GM19240 (cell line): ENCODE data around the gene NKX2-4.

Source experiments
- DNase-seq: peaks from one replicate; pipeline ENCODE4 v3.0.0; 2011; ENCODE audit warnings: low spot score; ENCODE audit not compliant: insufficient read length

The NKX2-4 gene

DNA sequence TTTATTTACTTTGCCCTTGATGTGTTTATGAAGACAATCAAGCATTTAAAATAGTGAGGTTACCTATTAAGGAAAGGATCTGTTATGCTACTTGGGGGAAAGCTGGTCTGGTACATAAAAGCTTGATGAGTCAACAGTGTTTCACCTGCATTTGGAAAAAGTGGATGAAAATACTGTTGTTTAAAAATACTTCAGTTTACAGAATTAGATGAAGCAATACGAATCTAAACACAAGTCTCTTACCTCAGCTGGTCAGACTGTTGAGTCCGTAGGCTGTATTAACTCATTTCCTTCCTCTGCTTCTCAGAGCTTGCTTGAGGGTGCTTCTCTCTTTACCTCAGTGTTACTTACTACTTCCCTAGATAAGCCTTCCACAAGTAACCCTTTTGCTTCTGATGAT is 36.1 kb downstream of the NKX2-4 start:
- DNase-seq, result no peak

DNA sequence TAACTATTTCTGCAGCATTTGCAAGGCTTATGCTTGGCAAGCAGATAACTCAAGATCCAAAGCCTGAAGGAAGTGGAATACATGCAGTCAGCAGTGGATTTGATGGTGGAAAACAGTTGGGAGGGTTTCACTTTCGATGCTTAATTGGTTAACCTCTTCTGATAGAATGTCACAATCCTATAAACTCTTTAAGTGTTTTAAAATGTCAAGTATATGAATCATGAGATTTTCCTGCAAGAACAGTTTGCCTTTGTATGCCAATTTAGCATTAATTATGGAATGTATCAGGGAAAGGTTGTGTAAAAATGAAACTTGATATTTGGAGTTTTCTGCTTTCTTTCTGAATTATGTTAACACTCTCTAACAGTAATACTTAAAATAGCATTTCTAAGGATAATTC is 36.6 kb downstream of the NKX2-4 start:
- no peak for DNase-seq

GRCh38 chr20:21358737-21359136 is 38.6 kb downstream of the NKX2-4 start:
- no peak for DNase-seq

DNA sequence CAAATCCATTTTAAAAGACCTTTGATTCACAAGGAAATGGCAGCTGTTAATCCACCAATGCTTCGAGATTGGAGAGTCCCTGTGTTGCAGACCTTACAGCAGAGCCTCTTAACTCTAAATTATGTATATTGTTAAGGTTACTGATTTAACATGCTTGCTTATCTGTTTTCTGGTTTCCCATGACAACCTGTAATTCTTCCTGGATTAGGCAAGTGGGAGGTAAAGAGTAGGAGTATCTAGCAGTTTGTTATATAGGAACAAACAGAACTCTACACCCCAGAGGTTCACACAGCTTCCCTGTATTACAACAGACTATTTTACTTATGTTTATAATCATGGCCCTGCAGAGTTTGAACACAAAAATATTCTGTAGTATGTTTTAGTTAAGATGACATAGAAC is 39.5 kb downstream of the NKX2-4 start:
- DNase-seq, result no peak

- no peak for DNase-seq
These were observed 40.9 kb downstream of the NKX2-4 start for GRCh38 chr20:21356386-21356785.

GRCh38 chr20:21355981-21356380 is 41.3 kb downstream of the NKX2-4 start:
- DNase-seq, result no peak

DNA sequence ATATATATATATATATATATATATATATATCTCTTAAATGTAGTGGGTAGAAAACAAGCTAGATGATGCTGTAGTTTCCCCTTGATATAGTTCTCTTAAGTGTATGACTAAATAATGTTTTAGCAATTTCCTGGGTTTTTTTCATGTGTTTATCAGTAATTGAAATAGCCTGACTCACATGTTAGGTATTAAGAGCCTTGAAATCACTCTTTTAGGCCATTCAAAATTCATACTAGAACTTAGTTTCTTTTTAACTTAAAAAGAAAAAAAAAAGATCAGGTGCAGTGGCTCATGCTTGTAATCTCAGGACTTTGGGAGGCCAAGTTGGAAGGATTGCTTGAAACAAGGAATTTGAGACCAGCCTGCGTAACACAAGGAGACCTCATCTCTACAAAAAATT is 44.1 kb downstream of the NKX2-4 start:
- DNase-seq, result no peak

DNA sequence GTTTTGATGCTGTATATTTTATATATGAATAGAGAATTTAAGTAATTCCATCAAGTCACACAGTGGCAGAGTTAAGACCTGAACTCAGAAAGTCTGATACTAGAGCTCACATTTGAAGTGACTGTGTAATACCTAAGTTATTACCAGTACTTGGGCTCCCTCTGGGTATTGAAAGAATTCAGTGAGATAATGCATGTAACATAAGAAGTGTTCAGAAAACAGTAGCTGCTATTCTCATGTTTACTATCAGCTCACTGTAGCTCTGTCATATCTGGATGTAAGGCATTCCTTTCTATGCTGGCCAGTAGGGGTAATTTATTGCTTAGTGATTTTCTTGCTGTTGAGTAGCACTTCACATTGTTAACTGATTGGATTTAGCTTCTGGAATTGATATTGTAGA is 44.6 kb downstream of the NKX2-4 start:
- no peak for DNase-seq
